GM19468 (cell line): ENCODE results near the gene CELSR1.

Experiments
- ATAC-seq: cut with Tn5 transposase; IDR thresholded peaks from one replicate; pipeline ENCODE4 v1.9.1; 2021; ENCODE audit warnings: mild to moderate bottlenecking, moderate library complexity, moderate number of reproducible peaks; ENCODE audit not compliant: unreplicated experiment; ENCODE audit errors: extremely low read depth

CELSR1 gene

GRCh38 chr22:46358766-46359165 is 178.7 kb downstream of the CELSR1 start:
- no peak for ATAC-seq

- no peak for ATAC-seq
Observed at GRCh38 chr22:46357711-46358520, 179.5 kb downstream of the CELSR1 start.

GRCh38 chr22:46356496-46357480 is 180.6 kb downstream of the CELSR1 start:
- ATAC-seq, result no peak

- ATAC-seq, result no peak
Observed at GRCh38 chr22:46355996-46356471, 181.4 kb downstream of the CELSR1 start.

GRCh38 chr22:46355369-46355995 is 181.9 kb downstream of the CELSR1 start:
- ATAC-seq, result no peak

GRCh38 chr22:46354993-46355305 is 182.5 kb downstream of the CELSR1 start:
- ATAC-seq, result no peak

- no peak for ATAC-seq
Observed at GRCh38 chr22:46354176-46354992, 183.0 kb downstream of the CELSR1 start.

- ATAC-seq, result no peak
Observed at GRCh38 chr22:46353483-46354105, 183.8 kb downstream of the CELSR1 start.

GRCh38 chr22:46352691-46353386 is 184.6 kb downstream of the CELSR1 start:
- ATAC-seq, result no peak

- no peak for ATAC-seq
Observed at GRCh38 chr22:46352276-46352675, 185.1 kb downstream of the CELSR1 start.

- ATAC-seq, result no peak
Observed at GRCh38 chr22:46351767-46352166, 185.7 kb downstream of the CELSR1 start.

GRCh38 chr22:46351131-46351735 is 186.2 kb downstream of the CELSR1 start:
- no peak for ATAC-seq

GRCh38 chr22:46350646-46351045 is 186.8 kb downstream of the CELSR1 start:
- no peak for ATAC-seq

GRCh38 chr22:46350121-46350520 is 187.3 kb downstream of the CELSR1 start:
- no peak for ATAC-seq

GRCh38 chr22:46349681-46350080 is 187.7 kb downstream of the CELSR1 start:
- no peak for ATAC-seq

- no peak for ATAC-seq
Observed at GRCh38 chr22:46349238-46349637, 188.2 kb downstream of the CELSR1 start.

- ATAC-seq, result no peak
Observed at GRCh38 chr22:46348099-46348695, 189.2 kb downstream of the CELSR1 start.

- ATAC-seq, result no peak
Observed at GRCh38 chr22:46347646-46348045, 189.8 kb downstream of the CELSR1 start.
